ENCODE results near the gene KCNA2.

Gene KCNA2

DNA sequence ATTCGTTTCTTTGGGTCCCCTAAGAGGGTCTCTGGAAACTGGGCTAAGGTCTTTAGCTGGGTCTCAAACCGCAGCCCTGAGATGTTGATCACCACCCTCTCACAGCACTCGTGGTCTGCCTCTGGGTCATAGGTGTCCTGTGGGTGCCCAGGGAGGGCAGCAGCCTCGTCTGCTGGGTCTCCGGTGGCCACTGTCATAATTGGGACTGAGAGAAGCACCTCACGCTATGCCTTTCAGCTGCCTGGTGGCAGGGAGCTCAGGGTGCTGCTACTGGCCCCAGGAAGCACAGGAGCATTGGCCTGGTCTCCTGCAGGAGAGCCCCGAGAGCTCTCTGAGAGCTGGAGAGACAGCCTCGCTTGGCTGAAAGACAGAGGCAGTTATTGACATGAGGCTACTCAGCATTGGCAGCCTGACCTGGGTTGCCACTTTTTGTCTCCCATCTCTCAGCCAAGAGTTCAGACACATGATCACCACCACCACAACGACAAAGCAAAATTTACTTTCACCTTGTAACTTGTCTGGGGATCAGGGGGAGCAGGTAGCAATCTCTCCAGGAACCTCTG lies 1.5 kb downstream of the KCNA2 start:
- Mint-ChIP-seq H3K36me3 (ENCODE audit: low read depth) (no peaks in the 10 kb centered on the region), H3K9me3 (no peaks in the 10 kb centered on the region), H3K4me3 (peak overlapping the region in 1 of 3 experiments; percentile 43), H3K4me1 (peaks cover 5% of the 10 kb centered on the region), H3K27me3 (ENCODE audit: low read depth) (peaks cover 80% of the 10 kb centered on the region), H3K27ac (no peak overlapping the region)
- TF ChIP-seq, protein P1, sequence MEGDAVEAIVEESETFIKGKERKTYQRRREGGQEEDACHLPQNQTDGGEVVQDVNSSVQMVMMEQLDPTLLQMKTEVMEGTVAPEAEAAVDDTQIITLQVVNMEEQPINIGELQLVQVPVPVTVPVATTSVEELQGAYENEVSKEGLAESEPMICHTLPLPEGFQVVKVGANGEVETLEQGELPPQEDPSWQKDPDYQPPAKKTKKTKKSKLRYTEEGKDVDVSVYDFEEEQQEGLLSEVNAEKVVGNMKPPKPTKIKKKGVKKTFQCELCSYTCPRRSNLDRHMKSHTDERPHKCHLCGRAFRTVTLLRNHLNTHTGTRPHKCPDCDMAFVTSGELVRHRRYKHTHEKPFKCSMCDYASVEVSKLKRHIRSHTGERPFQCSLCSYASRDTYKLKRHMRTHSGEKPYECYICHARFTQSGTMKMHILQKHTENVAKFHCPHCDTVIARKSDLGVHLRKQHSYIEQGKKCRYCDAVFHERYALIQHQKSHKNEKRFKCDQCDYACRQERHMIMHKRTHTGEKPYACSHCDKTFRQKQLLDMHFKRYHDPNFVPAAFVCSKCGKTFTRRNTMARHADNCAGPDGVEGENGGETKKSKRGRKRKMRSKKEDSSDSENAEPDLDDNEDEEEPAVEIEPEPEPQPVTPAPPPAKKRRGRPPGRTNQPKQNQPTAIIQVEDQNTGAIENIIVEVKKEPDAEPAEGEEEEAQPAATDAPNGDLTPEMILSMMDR (IDR thresholded peaks at IDR 0.05; ENCODE audit: unreplicated experiment in 3 of 3), result no peak

DNA sequence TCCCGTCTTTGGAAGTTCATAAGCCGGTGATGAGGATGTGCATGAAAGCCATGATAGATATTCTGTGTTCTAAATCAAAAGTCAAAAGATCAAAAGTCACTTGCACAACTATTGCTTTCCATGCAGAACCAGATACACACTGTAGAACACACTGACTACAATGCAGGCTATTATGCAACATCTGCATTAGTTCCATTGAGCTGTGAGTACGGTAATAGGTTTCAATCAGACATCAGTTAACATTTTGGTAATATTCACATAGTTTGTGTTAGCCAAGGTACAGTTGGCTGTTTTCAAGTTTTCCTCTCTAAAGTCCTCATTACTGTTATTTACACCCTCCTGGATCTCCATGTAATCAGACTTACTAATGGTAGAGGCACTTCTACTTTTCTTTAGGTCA lies 3.1 kb downstream of the KCNA2 start:
- Mint-ChIP-seq H3K27ac (no peak overlapping the region), H3K4me1 (peaks cover 5% of the 10 kb centered on the region), H3K4me3 (no peak overlapping the region), H3K36me3 (ENCODE audit: low read depth) (no peaks in the 10 kb centered on the region), H3K27me3 (ENCODE audit: low read depth) (peaks cover 69% of the 10 kb centered on the region), H3K9me3 (no peaks in the 10 kb centered on the region)
- TF ChIP-seq, protein P1 (IDR thresholded peaks at IDR 0.05; ENCODE audit: unreplicated experiment in 3 of 3), result no peak

DNA sequence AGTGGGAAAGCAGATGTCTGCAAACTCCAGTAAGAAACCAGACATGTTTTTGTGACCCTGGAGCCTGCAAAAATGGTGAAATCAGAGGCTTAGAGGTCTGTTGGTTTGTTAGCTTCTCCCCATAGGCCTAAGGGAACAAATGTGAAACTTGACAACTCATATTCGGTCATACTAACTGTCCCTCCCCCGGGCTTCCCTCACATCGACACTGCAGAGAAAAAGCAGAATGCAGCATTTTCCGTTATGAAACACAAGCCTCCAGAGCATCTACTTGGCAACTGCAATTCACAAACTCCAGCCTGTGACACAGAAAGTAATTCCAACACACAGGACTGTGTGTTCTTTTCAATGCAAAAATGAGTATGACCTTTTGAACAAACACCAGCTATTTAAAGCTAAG lies 3.7 kb downstream of the KCNA2 start:
- H3K9me3 Mint-ChIP-seq, result no peaks in the 10 kb centered on the region
- no peaks in the 10 kb centered on the region for H3K36me3 Mint-ChIP-seq (ENCODE audit: low read depth)
- peaks cover 63% of the 10 kb centered on the region for H3K27me3 Mint-ChIP-seq (ENCODE audit: low read depth)
- TF ChIP-seq, protein P1 (IDR thresholded peaks at IDR 0.05; ENCODE audit: unreplicated experiment in 3 of 3), result no peak
- H3K27ac Mint-ChIP-seq, result no peak overlapping the region
- H3K4me1 Mint-ChIP-seq, result peaks cover 5% of the 10 kb centered on the region
- no peak overlapping the region for H3K4me3 Mint-ChIP-seq

DNA sequence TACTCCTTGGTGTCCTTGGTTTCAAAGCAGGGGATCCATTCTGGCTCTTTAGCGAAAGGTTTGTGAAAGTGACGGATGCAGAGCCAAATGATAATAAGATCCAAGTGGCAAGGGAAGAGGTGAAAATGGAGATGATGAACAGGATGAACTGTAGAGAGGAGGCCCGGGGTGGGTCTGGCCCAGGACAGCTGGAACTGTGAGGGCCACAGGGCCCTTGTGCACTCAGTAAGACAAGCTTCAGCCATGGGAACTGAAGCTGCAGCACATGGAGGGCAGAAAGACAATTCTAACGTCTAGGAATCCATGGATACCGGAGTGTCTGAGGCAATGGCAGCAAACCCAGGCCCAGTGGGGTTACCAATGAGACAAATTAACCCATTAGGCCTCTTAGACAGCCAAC lies 4.8 kb downstream of the KCNA2 start:
- peaks cover 64% of the 10 kb centered on the region for H3K27me3 Mint-ChIP-seq (ENCODE audit: low read depth)
- peaks cover 5% of the 10 kb centered on the region for H3K4me1 Mint-ChIP-seq
- TF ChIP-seq, protein P1 (IDR thresholded peaks at IDR 0.05; ENCODE audit: unreplicated experiment in 3 of 3), result no peak
- H3K27ac Mint-ChIP-seq, result no peak overlapping the region
- no peaks in the 10 kb centered on the region for H3K36me3 Mint-ChIP-seq (ENCODE audit: low read depth)
- no peaks in the 10 kb centered on the region for H3K9me3 Mint-ChIP-seq
- no peak overlapping the region for H3K4me3 Mint-ChIP-seq

DNA sequence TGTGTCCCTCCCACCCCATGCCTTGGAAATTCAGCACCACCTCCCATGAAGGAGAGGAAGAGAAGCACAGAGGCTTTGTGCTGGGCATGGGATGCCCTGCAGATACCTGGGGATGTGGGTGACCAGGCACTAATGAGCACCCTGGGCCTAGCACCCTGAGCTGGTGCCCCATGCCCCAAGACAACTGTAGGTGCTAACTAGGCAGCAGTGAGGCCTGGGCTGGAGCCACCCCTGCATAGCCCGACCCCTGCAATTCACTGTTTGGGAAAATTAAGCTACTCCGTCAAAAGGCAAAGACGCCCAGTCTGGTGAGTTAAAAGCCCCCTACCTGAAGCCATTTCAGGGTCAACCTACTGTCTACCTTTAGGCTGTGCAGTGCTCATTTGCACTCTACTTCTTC lies 5.4 kb downstream of the KCNA2 start:
- H3K27me3 Mint-ChIP-seq (ENCODE audit: low read depth), result peaks cover 61% of the 10 kb centered on the region
- TF ChIP-seq, protein P1 (IDR thresholded peaks at IDR 0.05; ENCODE audit: unreplicated experiment in 3 of 3), result no peak
- peaks cover under 1% of the 10 kb centered on the region for H3K4me1 Mint-ChIP-seq
- H3K36me3 Mint-ChIP-seq (ENCODE audit: low read depth), result no peaks in the 10 kb centered on the region
- no peak overlapping the region for H3K27ac Mint-ChIP-seq
- H3K4me3 Mint-ChIP-seq, result no peak overlapping the region
- H3K9me3 Mint-ChIP-seq, result no peaks in the 10 kb centered on the region

DNA sequence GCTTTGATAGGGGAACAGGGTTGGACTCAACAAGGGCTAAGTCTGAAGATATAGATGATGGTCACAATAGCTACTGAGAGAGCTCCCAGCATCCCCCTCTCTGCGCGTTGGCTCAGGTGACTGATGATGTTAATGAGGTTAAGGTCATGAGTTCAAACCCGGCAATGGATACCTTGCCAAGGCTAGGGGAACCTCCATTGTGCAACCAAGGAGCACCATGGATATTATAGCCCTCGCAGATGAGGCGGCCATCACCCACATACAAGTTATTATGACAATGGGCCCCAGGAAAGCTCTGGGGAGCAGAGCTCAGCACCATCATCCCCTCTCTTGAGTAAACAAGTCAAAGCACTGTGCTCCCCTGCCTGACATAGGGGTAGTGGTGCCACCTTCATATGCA lies 8.2 kb downstream of the KCNA2 start:
- H3K36me3 Mint-ChIP-seq (ENCODE audit: low read depth), result no peaks in the 10 kb centered on the region
- peaks cover 54% of the 10 kb centered on the region for H3K27me3 Mint-ChIP-seq (ENCODE audit: low read depth)
- no peaks in the 10 kb centered on the region for H3K9me3 Mint-ChIP-seq
- TF ChIP-seq, protein P1 (IDR thresholded peaks at IDR 0.05; ENCODE audit: unreplicated experiment in 3 of 3), result no peak
- no peaks in the 10 kb centered on the region for H3K4me1 Mint-ChIP-seq
- no peak overlapping the region for H3K27ac Mint-ChIP-seq
- H3K4me3 Mint-ChIP-seq, result no peak overlapping the region
